GM23248 (cell line): ENCODE data around the gene PRMT2. TPM values are rescaled to one million over a fixed set of nuclear protein-coding genes. Genes with fewer than 3 reads are reported as not detected.

ENCODE experiments used
- DNase-seq: peaks from one replicate; pipeline ENCODE4 v3.0.0-alpha.2; 2015
- H2AFZ ChIP-seq: fragments of 200-600 bp; sonication (generic); 2 replicates; pipeline ENCODE4 v1.6.1; 2016; ENCODE audit warnings: antibody characterized with exemption
- H3F3A ChIP-seq: fragments of 200-600 bp; sonication (generic); 2 replicates; pipeline ENCODE4 v1.6.1; 2016; ENCODE audit warnings: mild to moderate bottlenecking, antibody characterized with exemption, mixed run types; ENCODE audit not compliant: insufficient read depth
- H3K27ac ChIP-seq: fragments of 200-600 bp; sonication (generic); 2 replicates; pipeline ENCODE4 v1.5.1; 2016; ENCODE audit warnings: mild to moderate bottlenecking
- H3K27me3 ChIP-seq: fragments of 200-600 bp; sonication (generic); replicated peaks from 2 replicates; pipeline ENCODE4 v1.6.1; 2016; ENCODE audit warnings: mild to moderate bottlenecking; ENCODE audit not compliant: insufficient read depth
- H3K36me3 ChIP-seq: fragments of 200-600 bp; sonication (generic); 2 replicates; pipeline ENCODE4 v1.6.1; 2016; ENCODE audit warnings: low read depth, mild to moderate bottlenecking
- H3K4me1 ChIP-seq: fragments of 200-600 bp; sonication (generic); 2 replicates; pipeline ENCODE4 v1.6.1; 2016; ENCODE audit warnings: mild to moderate bottlenecking; ENCODE audit not compliant: insufficient read depth
- H3K4me2 ChIP-seq: fragments of 200-600 bp; sonication (generic); one replicate; pipeline ENCODE4 v1.6.1; 2016; ENCODE audit warnings: mild to moderate bottlenecking; ENCODE audit not compliant: unreplicated experiment
- H3K4me3 ChIP-seq: fragments of 200-600 bp; sonication (generic); 2 replicates; pipeline ENCODE4 v1.5.1; 2016; ENCODE audit warnings: mild to moderate bottlenecking
- H3K79me2 ChIP-seq: fragments of 200-600 bp; sonication (generic); 2 replicates; pipeline ENCODE4 v1.6.1; 2016; ENCODE audit warnings: mild to moderate bottlenecking; ENCODE audit not compliant: insufficient read depth
- H3K9ac ChIP-seq: fragments of 200-600 bp; sonication (generic); 2 replicates; pipeline ENCODE4 v1.6.1; 2016; ENCODE audit warnings: mild to moderate bottlenecking
- H3K9me2 ChIP-seq: fragments of 200-600 bp; sonication (generic); 2 replicates; pipeline ENCODE4 v1.6.1; 2016; ENCODE audit warnings: mixed run types, mild to moderate bottlenecking, moderate library complexity; ENCODE audit not compliant: insufficient read depth
- H3K9me3 ChIP-seq: fragments of 200-600 bp; sonication (generic); one replicate; pipeline ENCODE4 v1.6.1; 2017; ENCODE audit warnings: low read depth
- H4K20me1 ChIP-seq: fragments of 200-600 bp; sonication (generic); 2 replicates; pipeline ENCODE4 v1.6.0; 2016; ENCODE audit not compliant: insufficient read depth
- EZH2 ChIP-seq: fragments of 200-600 bp; sonication (generic); IDR thresholded peaks from 2 replicates; pipeline ENCODE4 v1.6.1; 2018; ENCODE audit warnings: antibody characterized with exemption, mild to moderate bottlenecking; ENCODE audit not compliant: insufficient read depth, poor library complexity, severe bottlenecking
- EZH2phosphoT487 ChIP-seq: fragments of 200-600 bp; sonication (generic); IDR thresholded peaks from 2 replicates; pipeline ENCODE4 v1.6.1; 2018; ENCODE audit warnings: antibody characterized with exemption, moderate library complexity, mild to moderate bottlenecking, low read depth; ENCODE audit not compliant: insufficient read depth
- WGBS, 2 experiments: methylation state at CpG; one replicate each; pipeline ENCODE4 v1.1.6; 2015 to 2017; ENCODE audit warnings: low lambda C conversion rate in 2 of 2, low coverage in 1 of 2; ENCODE audit errors: missing lambda C conversion rate in 2 of 2; 5-methylcytosine and 5-hydroxymethylcytosine counted together
- in situ Hi-C: fragments of 300-500 bp; cut with MboI; formaldehyde crosslinking; loops from 2 replicates; pipeline ENCODE4 v1.15.0; 2020
- polyA plus RNA-seq: library from polyadenylated mRNA; unstranded; fragments of >200 nt; fragmentation: Nextera tagmentation; extraction: Ambion mirVana; gene quantifications from 2 replicates; pipeline ENCODE4 v1.2.1, GENCODE V29; 2016
- total RNA-seq: library from RNA; depleted of rRNA; stranded (reverse); fragments of >200 nt; shearing (Covaris generic); gene quantifications from 2 replicates; pipeline ENCODE4 v1.2.3, GENCODE V29; 2014

PRMT2 gene
- total and polyA plus RNA-seq, 2 experiments from 2014 or later: 145 to 171 TPM

GRCh38 chr21:46619846-46620245 is 15.6 kb upstream of the PRMT2 start:
- WGBS, 2 experiments: 87 to 90% methylated on average over 2 of the region's 2 CpGs
- Histone ChIP-seq H3K79me2 (no peaks in the 10 kb centered on the region), H4K20me1 (no peaks in the 10 kb centered on the region), H3K36me3 (no peaks in the 10 kb centered on the region), H3K4me2 (no peak overlapping the region), H3K27ac (no peak overlapping the region), H2AFZ (no peak overlapping the region), H3K9me2 (no peaks in the 10 kb centered on the region), H3K9me3 (no peaks in the 10 kb centered on the region), H3K4me1 (no peaks in the 10 kb centered on the region), H3F3A (0 out of 2 replicates have a peak, but pooled peaks cover 6% of the 10 kb centered on the region), H3K9ac (no peak overlapping the region), H3K4me3 (no peak overlapping the region), H3K27me3 (peaks cover 5% of the 10 kb centered on the region; the same call in 1 of the 2 replicates)
- TF ChIP-seq EZH2phosphoT487: no peak
- TF ChIP-seq EZH2: no peak
- in situ Hi-C loops: no loop called here
- peak; percentile 14 for DNase-seq

- no peak overlapping the region for H3K4me2 ChIP-seq
- no peak overlapping the region for H3K4me3 ChIP-seq
- 60 to 64% methylated on average over 7 of the region's 7 CpGs for WGBS, 2 experiments
- no peaks in the 10 kb centered on the region for H3K79me2 ChIP-seq
- no peaks in the 10 kb centered on the region for H3K4me1 ChIP-seq
- in situ Hi-C loops: no loop called here
- H2AFZ ChIP-seq: no peak overlapping the region
- H3K9me3 ChIP-seq: no peaks in the 10 kb centered on the region
- TF ChIP-seq EZH2phosphoT487: no peak
- no peaks in the 10 kb centered on the region for H3K36me3 ChIP-seq
- no peak overlapping the region for H3K9ac ChIP-seq
- 0 out of 2 replicates have a peak, but pooled peaks cover 6% of the 10 kb centered on the region for H3F3A ChIP-seq
- no peaks in the 10 kb centered on the region for H3K9me2 ChIP-seq
- no peak for DNase-seq
- no peak overlapping the region for H3K27ac ChIP-seq
- H4K20me1 ChIP-seq: no peaks in the 10 kb centered on the region
- peaks cover 2% of the 10 kb centered on the region; the same call in 1 of the 2 replicates for H3K27me3 ChIP-seq
These were observed 14.6 kb upstream of the PRMT2 start for GRCh38 chr21:46620846-46621245.

- Histone ChIP-seq H3K9ac (no peak overlapping the region), H3K36me3 (no peaks in the 10 kb centered on the region), H4K20me1 (no peaks in the 10 kb centered on the region), H3K9me2 (no peaks in the 10 kb centered on the region), H3K4me2 (no peak overlapping the region), H3F3A (0 out of 2 replicates have a peak, but pooled peaks cover 6% of the 10 kb centered on the region), H3K4me3 (no peak overlapping the region), H2AFZ (no peak overlapping the region), H3K27me3 (no peaks in the 10 kb centered on the region), H3K9me3 (no peaks in the 10 kb centered on the region), H3K27ac (no peak overlapping the region), H3K79me2 (no peaks in the 10 kb centered on the region), H3K4me1 (no peaks in the 10 kb centered on the region)
- TF ChIP-seq EZH2phosphoT487: no peak
- TF ChIP-seq EZH2: no peak
- no peak for DNase-seq
- 68 to 70% methylated on average over 9 of the region's 9 CpGs for WGBS, 2 experiments
- in situ Hi-C loops: no loop called here
These were observed 13.9 kb upstream of the PRMT2 start for GRCh38 chr21:46621457-46622182.

GRCh38 chr21:46622226-46622625 is 13.2 kb upstream of the PRMT2 start:
- no peak overlapping the region for H3K9ac ChIP-seq
- DNase-seq: no peak
- no peaks in the 10 kb centered on the region for H3K36me3 ChIP-seq
- no peaks in the 10 kb centered on the region for H3K9me2 ChIP-seq
- TF ChIP-seq EZH2: no peak
- no peak for TF ChIP-seq EZH2phosphoT487
- no peaks in the 10 kb centered on the region for H3K79me2 ChIP-seq
- H3K4me1 ChIP-seq: no peaks in the 10 kb centered on the region
- H3K27ac ChIP-seq: no peak overlapping the region
- H2AFZ ChIP-seq: no peak overlapping the region
- WGBS, 2 experiments: 83 to 85% methylated on average over 4 of the region's 4 CpGs
- H3K4me3 ChIP-seq: no peak overlapping the region
- no peak overlapping the region for H3K4me2 ChIP-seq
- no peaks in the 10 kb centered on the region for H4K20me1 ChIP-seq
- in situ Hi-C loops: no loop called here
- no peaks in the 10 kb centered on the region for H3K9me3 ChIP-seq
- H3K27me3 ChIP-seq: no peaks in the 10 kb centered on the region
- 0 out of 2 replicates have a peak, but pooled peaks cover 6% of the 10 kb centered on the region for H3F3A ChIP-seq
